Endodermal cell (in vitro differentiated cells): ENCODE measurements around the gene PRKCA. TPM values are rescaled to one million over a fixed set of nuclear protein-coding genes. Genes with fewer than 3 reads are reported as not detected.

Source experiments
- DNase-seq: peaks from one replicate; pipeline ENCODE4 v3.0.0-alpha.2; 2017
- H3K27ac ChIP-seq: 2 replicates; pipeline ENCODE4 v1.5.1; 2013; ENCODE audit warnings: mild to moderate bottlenecking, low read depth, low read length, moderate library complexity
- H3K27me3 ChIP-seq: 2 replicates; pipeline ENCODE4 v1.6.1; 2013; ENCODE audit warnings: mild to moderate bottlenecking, low read length, moderate library complexity; ENCODE audit not compliant: insufficient read depth, control insufficient read depth, poor library complexity, severe bottlenecking
- H3K36me3 ChIP-seq: 2 replicates; pipeline ENCODE4 v1.7.0; 2013; ENCODE audit warnings: mild to moderate bottlenecking, low read length, moderate library complexity; ENCODE audit not compliant: control insufficient read depth, insufficient read depth
- H3K4me1 ChIP-seq: one replicate; pipeline ENCODE4 v1.7.0; 2013; ENCODE audit warnings: low read length; ENCODE audit not compliant: control insufficient read depth, insufficient read depth
- H3K4me3 ChIP-seq: 2 replicates; pipeline ENCODE4 v1.5.1; 2013; ENCODE audit warnings: mild to moderate bottlenecking, low read length, moderate library complexity
- H3K9ac ChIP-seq: 2 replicates; pipeline ENCODE4 v1.6.1; 2013; ENCODE audit warnings: mild to moderate bottlenecking, low read length, moderate library complexity; ENCODE audit not compliant: poor library complexity, severe bottlenecking; ENCODE audit errors: extremely low read depth
- H3K9me3 ChIP-seq: 2 replicates; pipeline ENCODE4 v1.6.1; 2013; ENCODE audit warnings: mild to moderate bottlenecking, low read length, moderate library complexity; ENCODE audit not compliant: control insufficient read depth
- H3K27ac Mint-ChIP-seq: 2 replicates; pipeline ENCODE4 v1.8.0; 2020; ENCODE audit warnings: mixed read lengths
- H3K27me3 Mint-ChIP-seq: 2 replicates; pipeline ENCODE4 v1.8.0; 2021; ENCODE audit warnings: mild to moderate bottlenecking, mixed read lengths; ENCODE audit not compliant: insufficient read depth
- H3K36me3 Mint-ChIP-seq: 2 replicates; pipeline ENCODE4 v1.8.0; 2020; ENCODE audit warnings: low read depth, mixed read lengths
- H3K4me1 Mint-ChIP-seq: 2 replicates; pipeline ENCODE4 v1.8.0; 2020; ENCODE audit warnings: mixed read lengths
- H3K4me3 Mint-ChIP-seq: 2 replicates; pipeline ENCODE4 v1.8.0; 2020; ENCODE audit warnings: mild to moderate bottlenecking, moderate library complexity, mixed read lengths
- H3K9me3 Mint-ChIP-seq: 2 replicates; pipeline ENCODE4 v1.8.0; 2020; ENCODE audit warnings: mild to moderate bottlenecking, mixed read lengths
- WGBS, 2 experiments: methylation state at CpG; one replicate each; pipeline versions ENCODE4 v1.1.5 to v1.1.7; 2013; ENCODE audit warnings: missing lambda C conversion rate in 2 of 2, mixed read lengths in 1 of 2; ENCODE audit not compliant: insufficient coverage in 1 of 2, insufficient read length in 1 of 2; 5-methylcytosine and 5-hydroxymethylcytosine counted together
- total RNA-seq, 2 donors: library from RNA; stranded (reverse); fragmentation: NEBNext Ultra II Directional in 1 of 2; extraction: Animal tissue kit (Norgen Biotek cat#: 25700) in 1 of 2; gene quantifications; 2 replicates in 1 of 2; 3 replicates in 1 of 2; pipeline ENCODE4 v1.2.1, GENCODE V29; 2021
- TF ChIP-seq, protein P1 (sequence below): fragments of 200-600 bp; sonication (generic); conservative IDR thresholded peaks from 2 replicates; pipeline ENCODE4 v1.5.0; 2021; ENCODE audit warnings: antibody characterized with exemption, mild to moderate bottlenecking

Gene PRKCA
- total RNA-seq, 2 donors from 2014 or later: 8.7 to 14.6 TPM

DNA sequence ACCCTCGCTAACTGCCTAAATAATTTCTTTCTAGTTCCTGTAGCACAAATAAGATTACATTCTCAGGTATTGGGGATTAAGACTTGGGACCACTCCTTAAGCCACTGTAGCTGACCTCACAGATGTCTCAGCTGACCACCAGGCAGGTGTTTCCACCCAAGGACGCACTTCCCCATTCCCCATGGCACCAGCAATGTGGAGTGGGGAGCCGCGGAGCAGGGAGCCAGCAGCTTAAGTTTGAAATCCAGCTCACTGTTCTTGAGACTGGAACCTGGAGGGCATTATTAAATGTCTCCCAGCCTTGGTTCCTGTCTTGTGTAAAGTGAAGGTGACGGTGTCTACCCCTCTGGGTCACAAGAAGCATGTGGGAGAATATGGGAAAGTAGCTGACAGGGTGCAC, 283.1 kb downstream of the PRKCA start:
- WGBS, 2 experiments: 83 to 94% methylated on average over 1 to 5 of the region's 5 CpGs
- Histone ChIP-seq H3K36me3 (no peaks in the 10 kb centered on the region), H3K9me3 (peaks cover 11% of the 10 kb centered on the region), H3K27ac (no peak overlapping the region), H3K9ac (no peak overlapping the region), H3K4me3 (no peak overlapping the region), H3K4me1 (no peaks in the 10 kb centered on the region), H3K27me3 (no peaks in the 10 kb centered on the region)
- Mint-ChIP-seq H3K4me3 (no peak overlapping the region), H3K9me3 (peaks cover 11% of the 10 kb centered on the region), H3K27ac (no peak overlapping the region), H3K27me3 (no peaks in the 10 kb centered on the region), H3K4me1 (peaks cover 11% of the 10 kb centered on the region), H3K36me3 (no peaks in the 10 kb centered on the region)
- no peak for DNase-seq
- TF ChIP-seq, protein P1, sequence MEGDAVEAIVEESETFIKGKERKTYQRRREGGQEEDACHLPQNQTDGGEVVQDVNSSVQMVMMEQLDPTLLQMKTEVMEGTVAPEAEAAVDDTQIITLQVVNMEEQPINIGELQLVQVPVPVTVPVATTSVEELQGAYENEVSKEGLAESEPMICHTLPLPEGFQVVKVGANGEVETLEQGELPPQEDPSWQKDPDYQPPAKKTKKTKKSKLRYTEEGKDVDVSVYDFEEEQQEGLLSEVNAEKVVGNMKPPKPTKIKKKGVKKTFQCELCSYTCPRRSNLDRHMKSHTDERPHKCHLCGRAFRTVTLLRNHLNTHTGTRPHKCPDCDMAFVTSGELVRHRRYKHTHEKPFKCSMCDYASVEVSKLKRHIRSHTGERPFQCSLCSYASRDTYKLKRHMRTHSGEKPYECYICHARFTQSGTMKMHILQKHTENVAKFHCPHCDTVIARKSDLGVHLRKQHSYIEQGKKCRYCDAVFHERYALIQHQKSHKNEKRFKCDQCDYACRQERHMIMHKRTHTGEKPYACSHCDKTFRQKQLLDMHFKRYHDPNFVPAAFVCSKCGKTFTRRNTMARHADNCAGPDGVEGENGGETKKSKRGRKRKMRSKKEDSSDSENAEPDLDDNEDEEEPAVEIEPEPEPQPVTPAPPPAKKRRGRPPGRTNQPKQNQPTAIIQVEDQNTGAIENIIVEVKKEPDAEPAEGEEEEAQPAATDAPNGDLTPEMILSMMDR: no peak

DNA sequence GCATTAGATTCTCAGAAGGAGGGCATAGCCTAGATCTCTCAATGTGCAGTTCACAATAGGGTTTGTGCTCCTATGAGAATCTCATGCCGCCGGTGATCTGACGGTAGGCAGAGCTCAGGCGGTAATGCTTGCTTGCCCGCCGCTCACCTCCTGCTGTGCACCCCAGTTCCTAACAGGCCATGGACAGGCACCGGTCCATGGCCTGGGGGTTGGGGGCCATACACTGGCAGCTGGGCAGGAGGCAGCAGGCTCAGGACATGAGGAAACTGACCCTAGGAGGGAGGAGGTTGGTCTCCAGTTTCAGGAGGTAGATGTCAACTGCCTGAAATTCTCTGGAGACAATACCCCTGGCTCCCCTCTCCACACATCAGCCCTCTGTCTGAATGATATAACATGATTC, 287.5 kb downstream of the PRKCA start:
- no peak overlapping the region for H3K27ac Mint-ChIP-seq
- H3K4me1 Mint-ChIP-seq: no peaks in the 10 kb centered on the region
- DNase-seq: no peak
- no peak overlapping the region for H3K27ac ChIP-seq
- WGBS, 2 experiments: 96 to 100% methylated on average over 6 to 7 of the region's 7 CpGs
- no peaks in the 10 kb centered on the region for H3K27me3 ChIP-seq
- no peak overlapping the region for H3K4me3 Mint-ChIP-seq
- TF ChIP-seq, protein P1: no peak
- H3K4me3 ChIP-seq: no peak overlapping the region
- H3K27me3 Mint-ChIP-seq: no peaks in the 10 kb centered on the region
- no peaks in the 10 kb centered on the region for H3K36me3 Mint-ChIP-seq
- H3K9me3 ChIP-seq: no peaks in the 10 kb centered on the region
- no peaks in the 10 kb centered on the region for H3K4me1 ChIP-seq
- no peaks in the 10 kb centered on the region for H3K36me3 ChIP-seq
- H3K9me3 Mint-ChIP-seq: peaks cover 8% of the 10 kb centered on the region
- H3K9ac ChIP-seq: no peak overlapping the region

GRCh38 chr17:66593116-66593515, 290.7 kb downstream of the PRKCA start:
- H3K4me3 ChIP-seq: no peak overlapping the region
- Mint-ChIP-seq H3K4me1 (no peaks in the 10 kb centered on the region), H3K9me3 (peaks cover 16% of the 10 kb centered on the region), H3K27me3 (no peaks in the 10 kb centered on the region), H3K27ac (no peak overlapping the region), H3K36me3 (no peaks in the 10 kb centered on the region), H3K4me3 (no peak overlapping the region)
- WGBS, 2 experiments: 96% methylated on average over 2 of the region's 2 CpGs; no CpG with 5 or more reads in 1 of the 2 experiments
- no peak for DNase-seq
- H3K36me3 ChIP-seq: no peaks in the 10 kb centered on the region
- H3K4me1 ChIP-seq: no peaks in the 10 kb centered on the region
- TF ChIP-seq, protein P1: no peak
- H3K9ac ChIP-seq: no peak overlapping the region
- no peaks in the 10 kb centered on the region for H3K9me3 ChIP-seq
- H3K27ac ChIP-seq: no peak overlapping the region
- H3K27me3 ChIP-seq: no peaks in the 10 kb centered on the region
